Measurements from ENCODE around the gene MCC.
"Not testable (repeated sequence)": the region's sequence is repeated elsewhere in the genome, so short reads cannot be mapped to it uniquely, and the experiment has no call there.

MCC gene

DNA sequence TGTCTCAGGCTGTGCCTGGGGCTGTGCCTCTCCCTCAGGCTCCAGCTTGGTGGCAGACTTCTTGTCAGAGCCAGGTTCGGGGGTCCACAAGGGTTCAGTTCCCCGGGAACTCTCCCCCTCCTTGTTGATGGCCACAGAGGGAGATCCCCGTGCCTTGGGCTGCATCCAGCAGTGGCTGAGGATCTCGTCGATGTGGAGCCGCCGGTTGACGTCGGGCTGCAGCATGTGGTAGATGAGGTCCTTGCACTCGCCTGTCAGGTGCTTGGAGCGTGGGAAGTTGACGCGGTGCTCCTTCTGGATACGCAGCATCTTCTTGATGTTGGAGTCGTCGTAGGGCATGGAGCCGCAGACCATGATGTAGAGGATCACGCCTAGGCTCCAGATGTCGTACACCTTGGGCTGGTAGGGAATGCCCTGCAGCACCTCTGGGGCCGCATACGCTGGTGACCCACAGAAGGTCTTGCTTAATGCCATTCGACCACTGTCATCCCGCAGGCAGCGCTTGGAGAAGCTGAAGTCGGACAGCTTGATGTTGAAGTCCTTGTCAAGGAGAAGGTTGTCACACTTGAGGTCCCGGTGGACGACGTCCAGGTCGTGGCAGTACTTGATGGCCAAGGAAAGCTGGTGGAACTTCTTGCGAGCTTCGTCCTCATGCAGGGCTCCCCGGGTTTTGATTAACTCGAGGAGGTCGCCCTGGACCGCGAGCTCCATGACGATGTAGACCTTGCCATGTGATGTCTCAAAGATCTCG, 54.2 kb downstream of the MCC start:
- H3K9me3 ChIP-seq (ENCODE audit: control insufficient read depth, low read length): no peaks in the 10 kb centered on the region
- H3K36me3 ChIP-seq (ENCODE audit: control insufficient read depth, insufficient read depth, low read length): no peaks in the 10 kb centered on the region
- no peak overlapping the region for H3K27ac ChIP-seq (ENCODE audit: insufficient read depth, low read depth, low read length, poor library complexity, severe bottlenecking)
- no peak overlapping the region for H3K4me3 ChIP-seq (ENCODE audit: insufficient read depth, low read depth, low read length)
- no peaks in the 10 kb centered on the region for H3K4me1 ChIP-seq (ENCODE audit: control insufficient read depth, insufficient read depth, low read length)
- H3K27me3 ChIP-seq (ENCODE audit: control insufficient read depth, insufficient read depth, low read length, poor library complexity, severe bottlenecking): no peaks in the 10 kb centered on the region
- whole genome bisulfite sequencing, 2 experiments: 94 to 95% methylated on average over 38 of the region's 38 CpGs

DNA sequence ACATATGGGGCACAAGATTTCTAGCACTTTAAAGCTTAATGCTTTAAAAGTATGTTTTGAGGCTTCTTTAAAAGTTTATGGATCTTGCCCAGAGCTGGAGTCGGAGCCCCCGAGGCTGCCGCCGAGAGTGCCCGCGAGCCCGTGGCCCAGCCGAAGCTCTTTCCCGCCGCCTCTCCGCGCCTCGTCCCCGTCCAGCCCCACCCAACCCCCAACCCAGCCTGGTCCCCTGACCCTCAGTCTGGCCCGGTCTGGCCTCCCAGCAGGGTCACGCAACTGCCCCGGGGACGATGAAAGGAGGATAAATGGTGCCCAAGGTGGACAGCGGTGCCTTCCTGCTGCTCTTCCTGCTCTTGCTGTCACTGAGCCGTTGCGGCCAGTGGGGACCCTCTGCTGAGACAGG, 55.2 kb downstream of the MCC start:
- no peaks in the 10 kb centered on the region for H3K9me3 ChIP-seq (ENCODE audit: control insufficient read depth, low read length)

DNA sequence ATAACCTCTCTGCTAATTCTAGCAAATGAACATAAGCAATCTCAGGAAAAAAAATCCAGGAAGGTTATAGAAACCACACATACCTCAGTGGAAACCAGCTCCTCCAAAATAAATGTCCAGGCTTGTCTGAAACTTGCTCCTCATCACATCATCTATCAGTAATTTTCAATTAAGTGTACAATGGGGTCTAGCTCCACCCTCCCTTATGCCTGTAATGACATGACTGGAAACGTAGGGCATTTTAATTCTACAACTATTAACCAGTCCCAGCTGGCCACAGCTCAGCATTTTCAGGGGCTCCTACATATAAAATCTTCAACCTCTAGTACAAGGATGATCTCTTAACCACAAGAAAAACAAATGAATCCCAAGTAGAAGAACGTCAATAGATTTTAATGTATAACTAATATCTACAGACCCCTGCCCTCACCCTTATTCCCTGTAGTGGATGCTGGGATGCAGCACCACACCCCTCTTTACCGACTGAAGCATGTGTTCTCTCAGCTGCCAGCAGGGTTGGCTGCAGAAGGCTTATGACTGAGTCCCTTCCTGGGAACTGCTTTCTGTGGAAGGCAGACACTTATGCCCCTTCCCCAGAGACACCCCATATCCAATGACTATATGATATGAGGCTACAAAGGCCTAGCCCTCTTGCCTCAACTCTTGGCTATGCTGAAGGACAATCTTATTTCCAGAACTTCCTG, 60.2 kb downstream of the MCC start:
- no peak overlapping the region for H3K4me3 ChIP-seq (ENCODE audit: insufficient read depth, low read depth, low read length)
- no peaks in the 10 kb centered on the region for H3K36me3 ChIP-seq (ENCODE audit: control insufficient read depth, insufficient read depth, low read length)
- 78 to 80% methylated on average over 3 of the region's 3 CpGs for WGBS, 2 experiments
- H3K4me1 ChIP-seq (ENCODE audit: control insufficient read depth, insufficient read depth, low read length): no peaks in the 10 kb centered on the region
- H3K27me3 ChIP-seq (ENCODE audit: control insufficient read depth, insufficient read depth, low read length, poor library complexity, severe bottlenecking): no peaks in the 10 kb centered on the region
- H3K9me3 ChIP-seq (ENCODE audit: control insufficient read depth, low read length): no peaks in the 10 kb centered on the region
- no peak overlapping the region for H3K27ac ChIP-seq (ENCODE audit: insufficient read depth, low read depth, low read length, poor library complexity, severe bottlenecking)

More for the DNA sequence above, 55.2 kb downstream of the MCC start:
- no peaks in the 10 kb centered on the region for H3K4me1 ChIP-seq (ENCODE audit: control insufficient read depth, insufficient read depth, low read length)
- H3K36me3 ChIP-seq (ENCODE audit: control insufficient read depth, insufficient read depth, low read length): no peaks in the 10 kb centered on the region
- H3K27me3 ChIP-seq (ENCODE audit: control insufficient read depth, insufficient read depth, low read length, poor library complexity, severe bottlenecking): no peaks in the 10 kb centered on the region
- no peak overlapping the region for H3K4me3 ChIP-seq (ENCODE audit: insufficient read depth, low read depth, low read length)
- no peak overlapping the region for H3K27ac ChIP-seq (ENCODE audit: insufficient read depth, low read depth, low read length, poor library complexity, severe bottlenecking)
- WGBS, 2 experiments: 80 to 82% methylated on average over 21 of the region's 21 CpGs

DNA sequence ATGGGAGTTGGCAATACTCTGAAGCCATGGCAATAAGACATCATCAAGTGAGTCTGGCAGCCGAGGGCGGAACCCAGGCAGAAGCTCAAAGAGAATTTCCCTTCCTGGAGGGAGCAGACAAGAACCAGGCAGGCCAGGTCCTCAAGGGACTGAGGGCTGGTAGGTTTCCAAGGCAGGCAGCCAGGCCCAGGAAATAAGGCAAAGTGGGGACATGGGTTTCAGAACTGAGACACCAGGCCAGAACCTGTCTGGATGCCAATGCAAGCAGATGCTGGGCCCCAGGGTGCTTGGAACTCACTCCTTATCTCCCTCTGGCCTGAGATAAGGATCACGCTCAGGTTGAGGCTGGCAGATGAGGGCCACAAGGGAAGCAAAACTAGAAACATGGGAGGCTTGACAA, 62.3 kb downstream of the MCC start:
- no peak overlapping the region for H3K27ac ChIP-seq (ENCODE audit: insufficient read depth, low read depth, low read length, poor library complexity, severe bottlenecking)
- H3K4me1 ChIP-seq (ENCODE audit: control insufficient read depth, insufficient read depth, low read length): no peaks in the 10 kb centered on the region
- no peak overlapping the region for H3K4me3 ChIP-seq (ENCODE audit: insufficient read depth, low read depth, low read length)
- H3K36me3 ChIP-seq (ENCODE audit: control insufficient read depth, insufficient read depth, low read length): no peaks in the 10 kb centered on the region
- no peaks in the 10 kb centered on the region for H3K9me3 ChIP-seq (ENCODE audit: control insufficient read depth, low read length)
- no peaks in the 10 kb centered on the region for H3K27me3 ChIP-seq (ENCODE audit: control insufficient read depth, insufficient read depth, low read length, poor library complexity, severe bottlenecking)
- 96 to 98% methylated on average over 3 of the region's 3 CpGs for WGBS, 2 experiments

DNA sequence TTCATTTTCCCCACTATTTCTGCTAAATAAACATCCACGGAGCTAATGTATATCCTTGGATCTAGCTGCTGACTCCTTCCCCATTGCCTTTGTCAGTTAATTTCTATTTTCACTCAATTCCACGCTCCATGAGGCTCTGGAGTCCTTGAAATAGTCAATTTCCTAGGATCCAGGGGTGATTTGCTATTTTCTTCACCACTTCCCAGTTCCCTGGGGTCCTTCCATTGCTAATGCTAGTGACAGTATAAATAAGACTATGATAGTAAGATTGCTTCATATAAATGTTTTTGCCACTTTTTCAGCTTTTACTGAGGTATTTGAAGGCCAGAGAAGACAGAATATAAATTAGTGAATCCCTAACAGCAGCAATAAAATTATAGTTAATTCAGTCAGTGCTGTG, 66.6 kb downstream of the MCC start:
- Histone ChIP-seq H3K36me3 (ENCODE audit: control insufficient read depth, insufficient read depth, low read length) (no peaks in the 10 kb centered on the region), H3K9me3 (ENCODE audit: control insufficient read depth, low read length) (no peaks in the 10 kb centered on the region), H3K27ac (ENCODE audit: insufficient read depth, low read depth, low read length, poor library complexity, severe bottlenecking) (no peak overlapping the region), H3K4me3 (ENCODE audit: insufficient read depth, low read depth, low read length) (no peak overlapping the region), H3K4me1 (ENCODE audit: control insufficient read depth, insufficient read depth, low read length) (no peaks in the 10 kb centered on the region), H3K27me3 (ENCODE audit: control insufficient read depth, insufficient read depth, low read length, poor library complexity, severe bottlenecking) (no peaks in the 10 kb centered on the region)
- 87 to 91% methylated on average over 2 of the region's 2 CpGs for WGBS, 2 experiments

DNA sequence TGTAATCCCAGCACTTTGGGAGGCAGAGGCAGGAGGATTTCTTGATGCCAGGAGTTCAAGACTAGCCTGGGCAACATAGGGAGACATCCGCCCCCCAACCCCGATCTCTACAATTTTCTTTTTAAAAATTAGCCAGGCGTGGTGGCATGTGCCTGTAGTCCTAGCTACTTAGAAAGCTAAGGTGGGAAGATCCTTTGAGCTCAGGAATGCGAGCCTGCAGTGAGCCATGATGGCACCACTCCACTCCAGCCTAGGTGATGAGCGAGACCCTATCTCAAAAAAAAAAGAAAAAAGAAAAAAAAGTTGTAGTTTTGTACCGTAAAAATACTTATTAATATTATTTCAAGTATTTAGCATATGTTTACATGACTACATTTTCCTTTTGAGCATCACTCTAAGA, 82.7 kb downstream of the MCC start:
- Histone ChIP-seq H3K9me3 (ENCODE audit: control insufficient read depth, low read length) (no peaks in the 10 kb centered on the region), H3K4me3 (ENCODE audit: insufficient read depth, low read depth, low read length) (no peak overlapping the region), H3K36me3 (ENCODE audit: control insufficient read depth, insufficient read depth, low read length) (no peaks in the 10 kb centered on the region), H3K4me1 (ENCODE audit: control insufficient read depth, insufficient read depth, low read length) (no peaks in the 10 kb centered on the region), H3K27me3 (ENCODE audit: control insufficient read depth, insufficient read depth, low read length, poor library complexity, severe bottlenecking) (no peaks in the 10 kb centered on the region), H3K27ac (ENCODE audit: insufficient read depth, low read depth, low read length, poor library complexity, severe bottlenecking) (no peak overlapping the region)
- 88 to 89% methylated on average over 4 to 5 of the region's 6 CpGs for WGBS, 2 experiments

DNA sequence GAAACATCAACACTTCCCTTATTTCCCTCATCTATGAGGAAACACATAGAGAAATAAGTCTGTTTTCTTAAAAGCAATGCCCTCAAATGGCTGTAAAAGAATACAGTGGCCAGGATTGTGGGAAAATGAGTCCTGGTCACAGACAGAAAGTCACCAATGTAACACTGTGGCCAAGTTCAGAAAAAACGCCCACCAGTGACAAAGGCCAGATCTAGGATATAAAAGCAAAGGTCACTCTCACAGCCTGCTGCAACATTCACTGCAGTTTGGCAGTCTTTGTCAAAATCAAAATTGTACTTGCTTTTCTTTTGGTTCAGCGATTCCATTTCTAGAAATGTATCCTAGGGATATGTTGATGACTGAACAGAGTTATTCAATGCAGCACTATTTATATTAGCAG, 84.0 kb downstream of the MCC start:
- Histone ChIP-seq H3K9me3 (ENCODE audit: control insufficient read depth, low read length) (no peaks in the 10 kb centered on the region), H3K27me3 (ENCODE audit: control insufficient read depth, insufficient read depth, low read length, poor library complexity, severe bottlenecking) (no peaks in the 10 kb centered on the region), H3K4me3 (ENCODE audit: insufficient read depth, low read depth, low read length) (no peak overlapping the region), H3K4me1 (ENCODE audit: control insufficient read depth, insufficient read depth, low read length) (no peaks in the 10 kb centered on the region), H3K36me3 (ENCODE audit: control insufficient read depth, insufficient read depth, low read length) (no peaks in the 10 kb centered on the region), H3K27ac (ENCODE audit: insufficient read depth, low read depth, low read length, poor library complexity, severe bottlenecking) (no peak overlapping the region)
- 89 to 93% methylated on average over 2 of the region's 2 CpGs for WGBS, 2 experiments

DNA sequence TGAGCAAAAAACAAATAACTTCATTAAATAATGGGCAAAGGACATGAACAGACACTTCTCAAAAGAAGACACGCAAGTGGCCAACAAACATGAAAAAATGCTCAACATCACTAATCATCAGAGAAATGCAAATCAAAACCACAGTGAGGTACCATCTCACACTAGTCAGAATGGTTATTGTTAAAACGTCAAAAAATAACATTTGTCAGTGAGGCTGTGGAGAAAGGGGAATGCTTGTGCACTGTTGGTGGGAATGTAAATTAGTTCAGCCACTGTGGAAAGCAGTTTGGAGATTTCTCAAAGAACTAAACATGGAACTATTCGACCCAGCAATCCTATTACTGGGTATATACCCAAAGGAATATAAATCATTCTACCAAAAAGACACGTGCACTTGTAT, 90.3 kb downstream of the MCC start:
- 77 to 90% methylated on average over 4 of the region's 4 CpGs for WGBS, 2 experiments
- not testable (repeated sequence) for H3K27ac ChIP-seq (ENCODE audit: insufficient read depth, low read depth, low read length, poor library complexity, severe bottlenecking); H3K27me3 ChIP-seq (ENCODE audit: control insufficient read depth, insufficient read depth, low read length, poor library complexity, severe bottlenecking); H3K4me3 ChIP-seq (ENCODE audit: insufficient read depth, low read depth, low read length); H3K9me3 ChIP-seq (ENCODE audit: control insufficient read depth, low read length); H3K36me3 ChIP-seq (ENCODE audit: control insufficient read depth, insufficient read depth, low read length); H3K4me1 ChIP-seq (ENCODE audit: control insufficient read depth, insufficient read depth, low read length)

DNA sequence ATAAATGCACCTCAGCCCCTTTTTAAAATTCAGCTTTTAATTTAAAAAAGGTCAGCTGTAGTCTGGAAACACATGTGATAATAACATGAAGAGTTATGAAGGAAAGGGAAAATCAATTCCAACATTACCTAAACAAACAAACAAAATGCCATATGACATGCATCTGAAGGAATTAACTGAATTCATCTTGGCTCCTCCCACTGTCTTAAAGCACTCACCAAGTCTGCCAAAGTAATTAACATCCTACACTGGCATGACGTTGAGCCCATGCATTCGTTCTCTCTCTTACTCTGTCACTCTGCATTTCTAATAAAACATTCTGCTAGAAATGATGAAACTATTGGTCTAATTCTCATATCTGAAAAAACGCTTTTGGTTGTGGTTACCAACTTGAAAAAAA, 91.2 kb downstream of the MCC start:
- no peak overlapping the region for H3K27ac ChIP-seq (ENCODE audit: insufficient read depth, low read depth, low read length, poor library complexity, severe bottlenecking)

DNA sequence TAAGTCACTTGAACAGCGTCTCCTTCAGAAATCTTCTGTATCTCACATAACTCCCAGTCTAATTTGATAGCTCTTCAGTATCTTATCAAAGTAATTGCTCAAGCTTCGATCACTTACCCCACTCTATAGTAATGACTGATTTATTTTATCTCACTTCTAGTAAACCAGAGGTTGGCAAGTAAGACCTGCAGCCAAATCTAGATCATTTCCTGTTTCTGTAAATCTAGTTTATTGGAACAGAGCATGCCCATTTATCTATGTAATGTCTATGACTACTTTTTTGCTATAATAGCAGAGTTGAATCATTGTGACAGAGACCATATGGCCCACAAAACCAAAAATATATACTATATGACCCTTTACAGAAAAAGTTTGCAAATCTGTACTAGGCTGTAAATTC, 93.6 kb downstream of the MCC start:
- H3K4me3 ChIP-seq (ENCODE audit: insufficient read depth, low read depth, low read length): no peak overlapping the region
- no peaks in the 10 kb centered on the region for H3K36me3 ChIP-seq (ENCODE audit: control insufficient read depth, insufficient read depth, low read length)
- H3K9me3 ChIP-seq (ENCODE audit: control insufficient read depth, low read length): no peaks in the 10 kb centered on the region
- H3K4me1 ChIP-seq (ENCODE audit: control insufficient read depth, insufficient read depth, low read length): no peaks in the 10 kb centered on the region
- WGBS, 2 experiments: 90 to 91% methylated on average over 2 of the region's 2 CpGs
- H3K27ac ChIP-seq (ENCODE audit: insufficient read depth, low read depth, low read length, poor library complexity, severe bottlenecking): no peak overlapping the region
- no peaks in the 10 kb centered on the region for H3K27me3 ChIP-seq (ENCODE audit: control insufficient read depth, insufficient read depth, low read length, poor library complexity, severe bottlenecking)

More for the DNA sequence above, 91.2 kb downstream of the MCC start:
- Histone ChIP-seq H3K9me3 (ENCODE audit: control insufficient read depth, low read length) (no peaks in the 10 kb centered on the region), H3K36me3 (ENCODE audit: control insufficient read depth, insufficient read depth, low read length) (no peaks in the 10 kb centered on the region), H3K4me3 (ENCODE audit: insufficient read depth, low read depth, low read length) (no peak overlapping the region), H3K4me1 (ENCODE audit: control insufficient read depth, insufficient read depth, low read length) (no peaks in the 10 kb centered on the region), H3K27me3 (ENCODE audit: control insufficient read depth, insufficient read depth, low read length, poor library complexity, severe bottlenecking) (no peaks in the 10 kb centered on the region)
- 80 to 83% methylated on average over 2 to 3 of the region's 3 CpGs for WGBS, 2 experiments

Data from ectodermal cell (in vitro differentiated cells).